Measurements from ENCODE around the gene BMP8A.
"Not testable (repeated sequence)": the region's sequence is repeated elsewhere in the genome, so short reads cannot be mapped to it uniquely, and the experiment has no call there.

- TF ChIP-seq CTCF (IDR thresholded peaks at IDR 0.05 in 8 of 11, conservative IDR thresholded peaks at IDR 0.05 in 3 of 11); POLR2AphosphoS5 (IDR thresholded peaks at IDR 0.05); POLR2A (IDR thresholded peaks at IDR 0.05): not testable (repeated sequence)
These were observed 20.9 kb downstream of the BMP8A start for GRCh38 chr1:39512234-39512847.
